ENCODE measurements around the gene STRBP. TPM values are rescaled to one million over a fixed set of nuclear protein-coding genes. Genes with fewer than 3 reads are reported as not detected.

STRBP gene
- total RNA-seq, 1 experiment from 2014 or later, result 96.3 TPM

- TF ChIP-seq, protein P1, sequence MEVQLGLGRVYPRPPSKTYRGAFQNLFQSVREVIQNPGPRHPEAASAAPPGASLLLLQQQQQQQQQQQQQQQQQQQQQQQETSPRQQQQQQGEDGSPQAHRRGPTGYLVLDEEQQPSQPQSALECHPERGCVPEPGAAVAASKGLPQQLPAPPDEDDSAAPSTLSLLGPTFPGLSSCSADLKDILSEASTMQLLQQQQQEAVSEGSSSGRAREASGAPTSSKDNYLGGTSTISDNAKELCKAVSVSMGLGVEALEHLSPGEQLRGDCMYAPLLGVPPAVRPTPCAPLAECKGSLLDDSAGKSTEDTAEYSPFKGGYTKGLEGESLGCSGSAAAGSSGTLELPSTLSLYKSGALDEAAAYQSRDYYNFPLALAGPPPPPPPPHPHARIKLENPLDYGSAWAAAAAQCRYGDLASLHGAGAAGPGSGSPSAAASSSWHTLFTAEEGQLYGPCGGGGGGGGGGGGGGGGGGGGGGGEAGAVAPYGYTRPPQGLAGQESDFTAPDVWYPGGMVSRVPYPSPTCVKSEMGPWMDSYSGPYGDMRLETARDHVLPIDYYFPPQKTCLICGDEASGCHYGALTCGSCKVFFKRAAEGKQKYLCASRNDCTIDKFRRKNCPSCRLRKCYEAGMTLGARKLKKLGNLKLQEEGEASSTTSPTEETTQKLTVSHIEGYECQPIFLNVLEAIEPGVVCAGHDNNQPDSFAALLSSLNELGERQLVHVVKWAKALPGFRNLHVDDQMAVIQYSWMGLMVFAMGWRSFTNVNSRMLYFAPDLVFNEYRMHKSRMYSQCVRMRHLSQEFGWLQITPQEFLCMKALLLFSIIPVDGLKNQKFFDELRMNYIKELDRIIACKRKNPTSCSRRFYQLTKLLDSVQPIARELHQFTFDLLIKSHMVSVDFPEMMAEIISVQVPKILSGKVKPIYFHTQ (CRISPR knock-in tag; IDR thresholded peaks at IDR 0.05), result no peak
- TF ChIP-seq ZNF121 (CRISPR knock-in tag; IDR thresholded peaks at IDR 0.05), result no peak
- no peak for TF ChIP-seq FOXP1 (CRISPR knock-in tag; IDR thresholded peaks at IDR 0.05; ENCODE audit: borderline replicate concordance)
- no peak for TF ChIP-seq JAZF1 (CRISPR knock-in tag; IDR thresholded peaks at IDR 0.05)
- no peak for TF ChIP-seq ZNF138 (CRISPR knock-in tag; conservative IDR thresholded peaks at IDR 0.05)
- no peak for TF ChIP-seq MLX (CRISPR knock-in tag; IDR thresholded peaks at IDR 0.05)
- no peak for TF ChIP-seq CREB1 (CRISPR knock-in tag; IDR thresholded peaks at IDR 0.05)
- no peak for TF ChIP-seq RORB (CRISPR knock-in tag; IDR thresholded peaks at IDR 0.05)
- TF ChIP-seq, protein P2, sequence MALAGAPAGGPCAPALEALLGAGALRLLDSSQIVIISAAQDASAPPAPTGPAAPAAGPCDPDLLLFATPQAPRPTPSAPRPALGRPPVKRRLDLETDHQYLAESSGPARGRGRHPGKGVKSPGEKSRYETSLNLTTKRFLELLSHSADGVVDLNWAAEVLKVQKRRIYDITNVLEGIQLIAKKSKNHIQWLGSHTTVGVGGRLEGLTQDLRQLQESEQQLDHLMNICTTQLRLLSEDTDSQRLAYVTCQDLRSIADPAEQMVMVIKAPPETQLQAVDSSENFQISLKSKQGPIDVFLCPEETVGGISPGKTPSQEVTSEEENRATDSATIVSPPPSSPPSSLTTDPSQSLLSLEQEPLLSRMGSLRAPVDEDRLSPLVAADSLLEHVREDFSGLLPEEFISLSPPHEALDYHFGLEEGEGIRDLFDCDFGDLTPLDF (CRISPR knock-in tag; IDR thresholded peaks at IDR 0.05), result no peak
- no peak for TF ChIP-seq USF1 (CRISPR knock-in tag; IDR thresholded peaks at IDR 0.05)
- TF ChIP-seq SP1 (CRISPR knock-in tag; conservative IDR thresholded peaks at IDR 0.05), result no peak
- no peak for TF ChIP-seq MYBL2 (CRISPR knock-in tag; IDR thresholded peaks at IDR 0.05)
- Mint-ChIP-seq H3K9me3 (no peaks in the 10 kb centered on the region), H3K4me3 (no peak overlapping the region), H3K27ac (no peak overlapping the region), H3K27me3 (ENCODE audit: low read depth) (no peaks in the 10 kb centered on the region; the same call in 1 of the 2 replicates), H3K4me1 (peaks cover 14% of the 10 kb centered on the region), H3K36me3 (no peaks in the 10 kb centered on the region)
- no peak for DNase-seq (ENCODE audit: low spot score)
- CTCF ChIA-PET, result no interaction called here
- no peak for ATAC-seq
- POLR2A ChIA-PET, result interaction anchor here (0.7 kb wide), 1 partner anchor 12 kb away, joined by 4 read pairs; no protein-coding TSS in a partner anchor
Measured at GRCh38 chr9:123305879-123306278, 37.5 kb upstream of the STRBP start.

- no peak overlapping the region for H3K27ac Mint-ChIP-seq
- H3K36me3 Mint-ChIP-seq, result no peaks in the 10 kb centered on the region
- no peaks in the 10 kb centered on the region for H3K9me3 Mint-ChIP-seq
- POLR2A ChIA-PET, result no interaction called here
- no peak overlapping the region for H3K4me3 Mint-ChIP-seq
- CTCF ChIA-PET, result interaction anchor here (1.2 kb wide), 2 partner anchors 11 to 46 kb away, joined by 3 to 5 read pairs; no protein-coding TSS in a partner anchor
- DNase-seq (ENCODE audit: low spot score) (no peak), ATAC-seq (no peak)
- H3K4me1 Mint-ChIP-seq, result peaks cover 14% of the 10 kb centered on the region
- H3K27me3 Mint-ChIP-seq (ENCODE audit: low read depth), result no peaks in the 10 kb centered on the region; the same call in 1 of the 2 replicates
- TF ChIP-seq GABPB1 (CRISPR knock-in tag; IDR thresholded peaks at IDR 0.05), result no peak
- no peak for TF ChIP-seq TCF7 (CRISPR knock-in tag; IDR thresholded peaks at IDR 0.05; ENCODE audit: low read depth)
- TF ChIP-seq ZNF281 (CRISPR knock-in tag; IDR thresholded peaks at IDR 0.05), result no peak
- no peak for TF ChIP-seq RELA (CRISPR knock-in tag; IDR thresholded peaks at IDR 0.05; ENCODE audit: borderline replicate concordance)
- TF ChIP-seq, protein P3, sequence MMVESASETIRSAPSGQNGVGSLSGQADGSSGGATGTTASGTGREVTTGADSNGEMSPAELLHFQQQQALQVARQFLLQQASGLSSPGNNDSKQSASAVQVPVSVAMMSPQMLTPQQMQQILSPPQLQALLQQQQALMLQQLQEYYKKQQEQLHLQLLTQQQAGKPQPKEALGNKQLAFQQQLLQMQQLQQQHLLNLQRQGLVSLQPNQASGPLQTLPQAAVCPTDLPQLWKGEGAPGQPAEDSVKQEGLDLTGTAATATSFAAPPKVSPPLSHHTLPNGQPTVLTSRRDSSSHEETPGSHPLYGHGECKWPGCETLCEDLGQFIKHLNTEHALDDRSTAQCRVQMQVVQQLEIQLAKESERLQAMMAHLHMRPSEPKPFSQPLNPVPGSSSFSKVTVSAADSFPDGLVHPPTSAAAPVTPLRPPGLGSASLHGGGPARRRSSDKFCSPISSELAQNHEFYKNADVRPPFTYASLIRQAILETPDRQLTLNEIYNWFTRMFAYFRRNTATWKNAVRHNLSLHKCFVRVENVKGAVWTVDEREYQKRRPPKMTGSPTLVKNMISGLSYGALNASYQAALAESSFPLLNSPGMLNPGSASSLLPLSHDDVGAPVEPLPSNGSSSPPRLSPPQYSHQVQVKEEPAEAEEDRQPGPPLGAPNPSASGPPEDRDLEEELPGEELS (CRISPR knock-in tag; IDR thresholded peaks at IDR 0.05), result no peak
Measured at GRCh38 chr9:123304340-123304691, 35.9 kb upstream of the STRBP start.
